ENCODE data around the gene FARP2. TPM values are rescaled to one million over a fixed set of nuclear protein-coding genes. Genes with fewer than 3 reads are reported as not detected.
"Not testable (repeated sequence)": the region's sequence is repeated elsewhere in the genome, so short reads cannot be mapped to it uniquely, and the experiment has no call there.

The FARP2 gene, protein sequence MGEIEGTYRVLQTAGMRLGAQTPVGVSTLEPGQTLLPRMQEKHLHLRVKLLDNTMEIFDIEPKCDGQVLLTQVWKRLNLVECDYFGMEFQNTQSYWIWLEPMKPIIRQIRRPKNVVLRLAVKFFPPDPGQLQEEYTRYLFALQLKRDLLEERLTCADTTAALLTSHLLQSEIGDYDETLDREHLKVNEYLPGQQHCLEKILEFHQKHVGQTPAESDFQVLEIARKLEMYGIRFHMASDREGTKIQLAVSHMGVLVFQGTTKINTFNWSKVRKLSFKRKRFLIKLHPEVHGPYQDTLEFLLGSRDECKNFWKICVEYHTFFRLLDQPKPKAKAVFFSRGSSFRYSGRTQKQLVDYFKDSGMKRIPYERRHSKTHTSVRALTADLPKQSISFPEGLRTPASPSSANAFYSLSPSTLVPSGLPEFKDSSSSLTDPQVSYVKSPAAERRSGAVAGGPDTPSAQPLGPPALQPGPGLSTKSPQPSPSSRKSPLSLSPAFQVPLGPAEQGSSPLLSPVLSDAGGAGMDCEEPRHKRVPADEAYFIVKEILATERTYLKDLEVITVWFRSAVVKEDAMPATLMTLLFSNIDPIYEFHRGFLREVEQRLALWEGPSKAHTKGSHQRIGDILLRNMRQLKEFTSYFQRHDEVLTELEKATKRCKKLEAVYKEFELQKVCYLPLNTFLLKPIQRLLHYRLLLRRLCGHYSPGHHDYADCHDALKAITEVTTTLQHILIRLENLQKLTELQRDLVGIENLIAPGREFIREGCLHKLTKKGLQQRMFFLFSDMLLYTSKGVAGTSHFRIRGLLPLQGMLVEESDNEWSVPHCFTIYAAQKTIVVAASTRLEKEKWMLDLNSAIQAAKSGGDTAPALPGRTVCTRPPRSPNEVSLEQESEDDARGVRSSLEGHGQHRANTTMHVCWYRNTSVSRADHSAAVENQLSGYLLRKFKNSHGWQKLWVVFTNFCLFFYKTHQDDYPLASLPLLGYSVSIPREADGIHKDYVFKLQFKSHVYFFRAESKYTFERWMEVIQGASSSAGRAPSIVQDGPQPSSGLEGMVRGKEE
- total RNA-seq: 120 TPM

DNA sequence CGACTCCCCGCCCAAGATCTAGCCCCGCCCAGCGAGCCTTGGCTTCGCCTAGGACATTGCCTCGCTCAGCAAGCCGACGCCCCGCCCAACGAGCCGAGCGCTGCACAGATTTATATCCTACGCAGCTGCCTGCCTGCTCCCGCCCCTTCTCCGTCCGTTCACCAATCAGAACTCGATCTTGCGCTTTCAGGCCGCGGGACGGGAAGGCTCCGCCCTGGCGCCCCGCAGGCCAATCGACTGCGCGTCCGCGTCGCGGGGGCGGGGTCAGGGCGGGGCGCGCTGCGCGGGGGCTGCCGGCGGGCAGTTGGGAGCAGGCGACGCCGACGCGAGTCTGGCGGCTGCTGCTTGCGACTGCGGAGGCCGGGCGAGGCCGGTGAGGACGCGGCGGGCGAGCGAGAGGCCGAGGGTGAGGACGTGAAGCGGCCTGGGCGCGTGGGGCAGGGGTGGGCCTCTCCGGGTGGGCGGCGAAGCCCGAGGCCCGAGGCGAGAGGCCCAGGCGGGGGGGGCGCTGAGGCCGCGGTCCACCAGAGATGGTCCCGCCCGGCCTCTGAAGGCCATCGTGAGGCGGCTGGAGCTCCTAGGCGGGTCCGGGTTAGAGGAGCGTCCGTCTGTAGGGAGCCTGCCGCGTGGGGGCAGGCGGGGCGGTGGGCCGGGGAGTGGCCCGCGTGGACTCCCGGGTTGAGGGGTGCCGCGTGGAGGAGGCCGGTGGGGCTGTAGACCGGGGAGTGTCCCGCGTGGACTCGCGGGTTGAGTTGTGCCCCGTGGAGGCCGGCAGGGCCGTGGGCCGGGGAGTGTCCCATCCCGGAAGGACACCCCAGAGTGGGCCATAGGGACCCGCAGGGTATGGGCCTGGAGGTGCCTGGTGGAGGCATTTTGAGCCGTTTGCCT is at the start of gene FARP2:
TSS of gene FARP2 (plus strand) at position 303 of the 888 bp plus-strand sequence. CDS start 16,823 bp downstream, outside the sequence.
- DNase-seq (ENCODE audit: low spot score): peak; percentile 100

DNA sequence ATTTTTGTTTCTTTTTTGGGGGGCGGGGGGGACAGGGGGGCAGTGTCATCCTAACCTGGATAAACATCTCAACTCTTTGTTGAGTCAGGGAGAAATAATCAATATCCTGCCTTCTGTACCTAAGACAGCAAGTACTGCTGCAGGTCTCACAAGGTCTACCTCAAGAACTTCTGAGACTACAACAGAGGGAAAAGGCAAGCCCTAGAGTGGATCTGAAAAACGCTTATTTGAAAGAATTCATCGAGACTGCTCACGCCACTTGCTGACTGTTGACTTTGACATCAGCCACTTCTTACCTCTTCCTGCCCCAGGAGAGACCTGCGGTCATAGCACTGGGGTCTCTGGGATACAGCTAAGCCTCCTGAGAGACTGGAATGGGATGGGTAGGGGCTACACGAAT is 49.0 kb upstream of the FARP2 start:
- DNase-seq (ENCODE audit: low spot score): no peak

DNA sequence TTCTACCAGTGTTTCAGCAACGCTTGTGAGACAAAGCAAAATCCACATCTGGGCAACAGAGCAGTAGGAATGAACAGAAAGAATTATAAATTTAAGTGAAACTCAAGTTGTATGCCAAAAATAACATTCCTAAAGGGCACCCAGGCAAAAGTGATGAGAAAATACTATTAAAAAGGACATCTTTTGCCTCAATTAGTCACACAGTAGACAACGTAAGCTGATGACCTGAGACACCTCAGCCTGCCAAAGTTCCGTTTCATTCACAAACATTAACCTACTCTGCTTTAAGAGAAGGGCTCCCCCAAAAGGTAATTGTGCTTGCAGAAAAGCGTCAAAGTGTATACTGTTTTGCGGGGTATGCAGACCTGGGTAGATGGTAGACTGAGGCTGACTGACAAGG is 47.8 kb upstream of the FARP2 start:
- DNase-seq (ENCODE audit: low spot score): no peak

DNA sequence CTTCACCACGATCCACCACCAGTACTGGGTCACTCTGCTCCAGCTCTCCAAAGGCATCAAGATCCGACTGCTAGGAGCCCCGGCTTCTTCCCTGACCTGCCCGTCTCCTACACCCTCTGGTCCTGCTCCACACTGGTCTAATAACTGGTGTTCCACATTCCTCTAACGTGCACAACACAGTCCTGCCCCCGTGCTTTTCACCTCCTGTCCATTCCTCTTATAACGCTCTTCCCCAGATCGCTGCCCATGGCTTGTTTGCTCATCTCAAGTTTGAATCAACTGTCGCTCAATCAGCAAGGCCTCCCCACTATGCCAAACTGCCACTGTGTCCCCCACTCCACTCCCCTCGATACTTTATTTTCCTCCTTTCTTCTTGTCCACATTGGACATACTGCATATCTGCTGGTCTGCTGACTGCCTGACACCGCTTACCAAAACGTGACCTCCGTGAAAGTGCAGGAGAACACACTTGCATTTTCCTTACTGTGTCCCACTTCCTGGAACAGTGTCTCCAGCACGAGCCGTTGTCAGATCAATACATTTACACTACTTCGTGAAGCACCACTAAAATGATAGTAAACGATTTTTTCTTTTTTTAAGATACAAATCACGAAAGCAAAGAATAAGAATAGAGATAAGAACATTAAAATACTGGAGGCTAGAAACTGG is 47.1 kb upstream of the FARP2 start:
- DNase-seq (ENCODE audit: low spot score): no peak

DNA sequence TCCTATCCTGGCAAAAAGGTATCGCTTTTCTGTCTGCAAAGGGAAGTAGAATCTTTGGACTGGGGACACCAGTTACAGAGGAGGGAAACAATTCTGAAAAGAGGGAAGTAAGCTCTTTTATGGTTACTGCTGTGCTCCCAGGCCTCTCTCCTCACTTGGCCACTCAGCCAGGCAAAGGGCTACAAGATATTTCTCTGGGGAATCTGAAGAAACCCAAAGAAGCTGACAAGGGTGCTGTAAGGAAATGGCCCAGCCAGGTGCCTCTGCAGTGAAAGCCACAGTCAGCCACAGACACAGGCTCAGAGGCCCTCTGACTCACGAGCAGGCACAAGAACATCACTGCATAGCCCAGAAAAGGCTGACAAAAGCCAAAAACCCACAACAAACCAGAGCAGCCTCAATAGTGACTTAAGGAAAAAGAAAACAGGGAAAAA is 46.4 kb upstream of the FARP2 start:
- DNase-seq (ENCODE audit: low spot score): no peak

DNA sequence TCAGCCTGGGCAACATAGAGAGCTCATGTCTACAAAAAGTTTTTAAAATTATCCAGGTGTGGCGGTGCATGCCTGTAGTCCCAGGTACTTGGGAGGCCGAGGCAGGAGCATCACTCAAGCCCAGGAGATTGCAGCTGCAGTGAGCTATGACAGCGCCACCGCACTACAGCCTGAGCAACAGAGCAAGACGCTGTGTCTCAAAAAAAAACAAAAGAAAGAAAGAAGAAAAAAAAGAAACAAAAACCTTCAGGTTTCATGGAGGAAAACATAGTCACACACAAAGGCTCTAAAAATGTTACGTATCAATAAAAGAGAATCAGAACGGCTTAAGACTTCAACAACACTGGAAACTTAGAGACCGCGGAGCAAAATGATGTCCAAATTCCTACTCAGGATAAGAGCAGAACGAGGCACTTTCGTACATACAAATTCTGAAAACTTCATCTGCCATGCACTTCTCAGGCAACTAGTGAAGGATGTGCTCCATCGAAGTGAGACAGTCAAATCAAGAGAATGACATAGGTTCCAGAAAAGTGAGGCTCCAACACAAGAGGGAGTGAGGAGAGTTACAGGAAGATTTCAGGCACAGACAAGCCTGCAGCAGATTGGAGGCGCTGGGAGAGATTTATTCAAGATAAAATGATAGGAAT is 45.0 kb upstream of the FARP2 start:
- DNase-seq (ENCODE audit: low spot score): no peak

DNA sequence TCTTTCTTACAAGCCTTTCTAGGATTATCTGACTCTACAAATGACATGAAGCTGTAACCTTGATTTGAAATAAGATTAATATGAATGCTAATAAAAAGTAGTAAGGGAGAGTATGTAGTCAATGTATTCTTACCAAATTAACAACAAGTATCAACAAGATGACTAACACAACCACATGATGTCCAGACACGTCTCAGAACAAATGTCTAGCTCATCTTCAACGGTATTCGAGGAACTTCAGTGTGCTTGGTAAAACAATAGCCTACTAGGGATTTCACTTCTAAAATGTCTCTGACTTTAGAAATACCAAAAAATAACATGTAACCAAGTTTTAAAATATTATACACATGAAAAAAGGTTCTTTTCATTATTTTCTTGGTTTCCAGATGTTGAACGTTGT is 44.0 kb upstream of the FARP2 start:
- DNase-seq (ENCODE audit: low spot score): no peak

DNA sequence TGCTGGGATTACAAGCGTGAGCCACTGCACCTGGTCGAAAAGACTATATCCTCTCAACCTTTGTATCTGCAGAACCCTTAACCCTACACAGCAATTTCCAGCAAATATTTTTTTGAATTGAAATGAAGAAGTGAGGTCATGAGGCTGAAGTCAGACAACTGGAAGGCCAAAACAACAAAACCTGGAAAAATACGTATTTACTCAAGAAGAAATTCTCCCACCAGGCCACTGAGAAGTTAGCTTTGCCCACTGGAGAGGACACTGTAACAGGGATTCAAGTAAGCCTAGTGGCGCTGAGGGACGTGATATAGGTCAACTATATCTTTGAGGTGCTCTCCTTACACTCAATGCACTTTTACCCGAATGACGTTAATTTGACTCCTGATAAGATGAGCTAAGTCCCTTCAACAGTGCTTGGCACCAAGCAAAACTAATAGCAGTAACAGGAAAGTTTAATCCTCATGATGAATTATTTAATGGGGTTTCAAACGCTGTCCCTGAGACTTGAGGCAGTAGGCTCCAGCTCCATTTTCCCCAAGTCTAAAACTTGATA is 42.5 kb upstream of the FARP2 start:
- no peak for DNase-seq (ENCODE audit: low spot score)

DNA sequence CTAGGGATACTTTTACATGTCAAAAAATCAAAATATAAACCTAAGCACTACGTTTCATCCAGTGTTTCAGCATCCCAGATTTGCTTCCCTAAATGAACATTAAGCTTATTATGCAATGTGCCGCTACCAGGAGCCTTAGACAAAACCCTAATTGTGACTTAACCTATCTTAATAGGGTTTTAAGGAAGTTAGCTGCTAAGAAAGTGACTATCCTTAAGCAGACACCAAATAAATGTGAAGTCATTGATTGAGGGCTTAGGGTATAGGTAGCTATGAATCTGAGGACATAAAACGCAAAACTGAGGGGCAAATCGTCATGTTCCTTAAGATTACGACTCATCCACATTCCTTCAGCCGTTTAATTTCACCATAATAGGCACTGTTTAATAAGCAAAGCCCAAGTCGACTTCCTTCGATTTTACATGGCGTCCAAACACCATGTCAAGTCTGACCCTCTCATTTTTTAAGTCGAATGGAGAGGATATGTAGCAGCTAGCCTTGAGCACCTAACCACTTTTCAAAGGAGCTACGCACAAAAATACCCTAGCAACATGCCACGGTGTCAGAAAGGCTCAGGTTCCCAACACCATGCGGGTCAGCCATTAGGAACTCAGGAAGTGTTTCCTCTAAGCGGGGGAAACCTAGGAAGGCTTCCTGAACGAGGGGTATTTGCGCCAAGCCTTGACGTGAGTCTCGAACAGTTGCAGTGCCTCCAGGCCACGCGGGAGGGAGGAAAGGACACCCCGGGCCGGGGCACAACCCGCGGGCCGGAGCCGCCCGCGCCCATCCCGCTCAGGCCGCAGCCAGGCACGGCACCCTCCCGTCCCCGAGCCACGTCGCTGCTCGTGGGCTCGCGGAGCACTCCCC is 41.6 kb upstream of the FARP2 start:
- DNase-seq (ENCODE audit: low spot score): no peak

DNA sequence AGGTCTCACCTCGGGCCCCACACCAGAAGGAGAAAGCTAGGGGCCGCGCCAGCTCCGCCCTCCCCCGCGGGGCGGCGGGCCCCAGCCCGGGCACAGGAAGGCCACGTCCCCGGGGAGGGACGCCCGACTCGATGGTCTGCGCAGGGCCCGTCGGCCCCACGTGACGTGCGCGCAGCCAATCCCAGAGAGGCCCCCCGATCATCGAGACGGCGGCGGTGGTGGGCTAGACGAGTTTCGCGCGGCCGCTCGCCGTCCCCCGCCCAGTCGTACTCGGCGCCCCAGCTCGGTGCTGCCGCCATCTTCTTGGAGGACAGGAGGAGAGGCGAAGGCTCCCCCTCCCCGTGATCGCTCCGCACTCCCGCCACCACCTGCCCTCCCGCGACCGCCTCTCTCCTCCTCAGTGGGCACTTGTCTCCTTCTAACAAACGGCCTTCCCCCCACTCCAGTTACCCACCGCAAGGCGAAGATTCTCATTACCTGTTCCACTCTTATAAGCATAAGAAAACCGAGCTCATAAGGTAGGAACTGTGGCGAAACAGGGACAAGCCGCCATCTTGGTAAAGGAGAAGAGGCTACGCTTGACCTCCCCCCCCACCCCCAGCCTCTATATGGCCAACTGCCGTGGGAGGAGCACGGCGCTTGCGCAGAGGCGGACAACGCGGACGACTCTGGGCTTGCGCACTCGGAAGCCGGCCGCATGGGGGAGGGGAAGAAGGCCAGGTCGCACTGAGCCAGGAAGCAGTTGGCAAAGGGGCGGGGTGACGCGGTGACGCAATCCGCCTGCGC is 40.8 kb upstream of the FARP2 start, which contains the start of gene HDLBP:
TSS of gene HDLBP (minus strand) at position 580 of the 786 bp plus-strand sequence. CDS start 48,803 bp downstream, outside the sequence.
- DNase-seq (ENCODE audit: low spot score): peak; percentile 100

DNA sequence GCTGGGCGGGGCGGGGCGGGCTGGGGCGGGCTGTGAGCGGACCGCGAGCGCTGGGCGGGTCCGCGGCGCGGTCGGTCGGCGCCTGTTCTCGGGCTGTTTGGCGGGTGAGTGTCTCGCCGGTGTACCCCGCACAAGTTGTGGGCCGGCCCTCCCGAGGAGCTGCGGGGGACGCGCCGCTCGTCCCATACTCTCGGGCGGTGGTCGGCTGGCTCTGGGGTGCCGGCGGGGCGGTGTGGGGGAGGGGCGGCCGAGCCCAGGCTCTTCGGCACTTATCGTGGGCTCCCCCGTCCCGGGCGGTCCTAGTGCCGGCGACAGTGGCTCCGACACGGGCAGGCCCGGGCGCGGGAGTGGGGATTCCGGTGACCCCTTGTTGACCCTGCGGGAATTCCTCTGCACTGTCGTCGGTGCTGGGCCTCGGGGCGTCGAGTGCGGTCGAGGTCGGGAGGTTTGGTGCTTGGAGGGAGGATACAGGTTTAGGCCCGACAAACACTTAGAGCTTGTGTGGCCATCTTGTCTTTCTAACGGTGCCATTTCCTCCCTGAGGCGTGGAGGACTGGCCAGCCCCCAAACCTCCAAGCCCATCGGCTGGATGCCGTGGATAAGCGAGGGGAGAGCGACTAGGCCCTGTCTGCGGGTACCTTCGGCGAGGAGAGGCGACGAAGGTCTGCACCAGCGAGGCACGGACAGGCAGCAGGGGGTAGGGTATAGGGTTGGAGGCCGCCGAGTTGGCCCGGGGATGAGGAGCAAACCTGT is 40.0 kb upstream of the FARP2 start, which contains the start of gene SEPTIN2:
TSS of gene SEPTIN2 (plus strand) at position 47 of the 753 bp plus-strand sequence. CDS start 8,308 bp downstream, outside the sequence.
- DNase-seq (ENCODE audit: low spot score): no peak

DNA sequence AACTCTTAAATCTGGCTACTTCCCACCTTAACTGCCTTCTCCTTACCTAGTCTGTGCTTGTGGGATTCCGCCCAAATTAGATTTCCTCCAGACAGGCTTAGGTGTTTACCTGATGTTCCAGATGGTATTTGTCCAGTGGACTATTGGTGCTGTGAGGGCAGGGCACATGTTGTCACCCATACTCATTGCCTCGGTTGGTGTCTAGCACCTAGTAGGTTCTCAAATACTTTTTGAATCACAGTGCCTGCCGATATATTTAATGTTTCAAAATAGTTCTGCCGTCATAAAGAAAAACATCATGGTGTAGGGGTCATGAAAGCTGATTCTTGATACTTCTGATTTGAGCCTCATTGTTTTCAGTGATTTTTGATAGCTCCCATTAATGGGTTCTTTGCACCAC is 39.3 kb upstream of the FARP2 start:
- no peak for DNase-seq (ENCODE audit: low spot score)

DNA sequence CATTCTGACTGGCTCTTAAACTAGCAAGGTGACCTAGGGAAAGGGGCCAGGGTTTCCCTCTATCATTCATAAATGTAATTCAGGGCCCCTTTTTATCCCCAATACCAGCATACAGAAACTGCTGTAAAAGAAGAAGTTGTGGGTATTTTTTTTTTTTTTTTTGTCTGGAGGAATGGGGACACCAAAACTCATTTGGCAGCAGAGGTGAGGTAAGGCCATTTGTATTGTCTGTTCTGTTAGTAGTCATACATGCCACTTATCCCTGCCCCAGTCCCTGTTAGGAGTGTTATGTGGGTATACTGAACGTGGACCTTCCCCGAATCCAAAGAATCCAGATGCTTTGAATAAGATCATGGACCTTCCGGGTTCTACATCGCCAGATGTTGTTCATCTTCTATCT is 38.7 kb upstream of the FARP2 start:
- DNase-seq (ENCODE audit: low spot score): no peak

DNA sequence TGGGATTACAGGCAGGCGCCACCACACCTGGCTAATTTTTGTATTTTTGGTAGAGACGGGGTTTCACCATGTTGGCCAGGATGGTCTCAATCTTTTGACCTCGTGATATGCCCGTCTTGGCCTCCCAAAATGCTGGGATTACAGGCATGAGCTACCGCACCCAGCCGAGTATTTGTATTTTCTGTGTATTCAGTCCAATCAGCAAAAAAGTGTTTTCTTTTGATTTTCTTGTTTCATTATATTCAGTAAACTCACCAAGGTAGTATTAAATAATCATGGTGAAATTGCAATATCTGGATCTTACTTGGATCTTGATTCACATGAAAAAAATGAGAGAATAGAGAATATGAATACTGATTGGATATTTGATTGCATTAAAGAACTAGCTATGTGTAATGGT is 37.3 kb upstream of the FARP2 start:
- DNase-seq (ENCODE audit: low spot score): not testable (repeated sequence)

DNA sequence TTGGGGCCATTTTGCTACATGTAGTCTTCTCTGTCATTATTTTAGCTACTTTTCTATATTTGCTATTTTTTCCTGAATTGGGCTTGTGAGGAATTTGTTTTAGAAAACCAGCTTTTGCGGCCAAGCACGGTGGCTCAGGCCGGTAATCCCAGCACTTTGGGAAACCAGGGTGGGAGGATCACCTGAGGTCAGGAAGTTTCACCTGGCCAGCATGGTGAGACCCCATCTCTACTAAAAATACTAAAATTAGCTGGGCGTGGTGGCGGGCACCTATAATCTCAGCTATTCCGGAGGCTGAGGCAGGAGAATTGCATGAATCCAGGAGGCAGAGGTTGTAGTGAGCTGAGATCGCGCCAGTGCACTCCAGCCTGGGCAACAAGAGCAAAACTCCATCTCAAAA is 35.7 kb upstream of the FARP2 start:
- DNase-seq (ENCODE audit: low spot score): no peak

DNA sequence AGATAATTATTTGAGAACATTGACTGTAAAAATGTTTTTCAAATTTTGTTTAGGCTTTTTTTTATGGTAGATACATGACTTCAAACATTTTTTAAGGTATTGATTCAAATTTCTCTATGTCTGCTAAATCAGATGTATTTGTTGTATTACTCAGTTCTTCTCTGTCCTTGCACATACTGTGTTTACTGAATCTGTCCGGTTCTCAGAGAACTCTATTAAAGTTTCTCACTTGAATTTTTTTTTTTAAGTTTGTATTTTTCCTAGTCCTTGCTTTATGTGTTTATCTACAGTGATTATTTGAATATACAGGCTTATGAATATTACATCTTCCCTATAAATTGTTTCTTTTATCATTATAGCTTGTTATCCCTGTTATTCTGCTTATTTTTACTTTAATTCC is 35.1 kb upstream of the FARP2 start:
- DNase-seq (ENCODE audit: low spot score): no peak

DNA sequence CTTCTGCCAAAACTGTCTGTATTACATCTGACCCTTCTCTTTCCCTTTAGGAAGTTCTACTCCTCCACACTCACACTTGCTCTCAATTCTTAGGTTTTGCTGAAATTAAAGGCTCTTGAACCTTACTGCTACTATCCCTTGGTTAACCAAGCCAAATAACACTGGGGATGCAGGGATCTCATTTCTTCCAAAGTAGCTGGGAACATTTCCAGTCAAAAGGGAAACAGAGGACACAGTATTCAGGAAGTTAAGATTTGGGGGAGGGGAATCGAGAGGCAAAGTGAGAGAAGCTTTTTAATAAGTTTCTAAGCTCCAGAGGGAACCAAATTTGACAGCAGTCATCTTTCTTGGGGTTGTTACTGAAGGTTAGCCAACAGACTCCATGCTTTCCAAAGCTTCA is 34.2 kb upstream of the FARP2 start:
- no peak for DNase-seq (ENCODE audit: low spot score)
